H9 (cell line): ENCODE measurements around the gene OR7A10. TPM values are rescaled to one million over a fixed set of nuclear protein-coding genes. Genes with fewer than 3 reads are reported as not detected.

Experiments
- total RNA-seq: library from RNA; stranded (reverse); gene quantifications from 2 replicates; pipeline ENCODE4 v1.2.1, GENCODE V29; 2021

The OR7A10 gene
- total RNA-seq, 1 experiment from 2014 or later, result not detected

Other genes starting within 250 kb of the OR7A10 start
- gene ADGRE3, start 174.1 kb downstream of the OR7A10 start, total RNA-seq, result not detected in 2 replicates
- gene ZNF333, start 158.9 kb downstream of the OR7A10 start, total RNA-seq, result 6.0 and 7.9 TPM in 2 replicates
- gene ADGRE2, start 70.4 kb downstream of the OR7A10 start, total RNA-seq, result 1.2 and 1.4 TPM in 2 replicates
- gene OR7A5, start 13.7 kb downstream of the OR7A10 start, total RNA-seq, result not detected in 2 replicates
- gene OR7C1, start 13.7 kb downstream of the OR7A10 start, total RNA-seq, result not detected in 2 replicates
- not detected in 2 replicates for gene OR7A17, start 37.2 kb upstream of the OR7A10 start, total RNA-seq
- not detected in 2 replicates for gene OR7C2, start 92.6 kb upstream of the OR7A10 start, total RNA-seq
- gene SLC1A6, start 130.9 kb upstream of the OR7A10 start, total RNA-seq, result 5.9 and 8.3 TPM in 2 replicates
- not detected in 2 replicates for gene CASP14, start 200.6 kb upstream of the OR7A10 start, total RNA-seq
- gene OR1I1, start 233.3 kb upstream of the OR7A10 start, total RNA-seq, result not detected in 2 replicates